ENCODE measurements around the gene MCL1.
"Not testable (repeated sequence)": the region's sequence is repeated elsewhere in the genome, so short reads cannot be mapped to it uniquely, and the experiment has no call there.

The MCL1 gene

GRCh38 chr1:150579110-150579944 is at the start of gene MCL1:
TSS of gene MCL1 (minus strand) at chr1:150579610. CDS start at chr1:150579530, 80 bp downstream.
- DNase-seq: peak; percentile 97

DNA sequence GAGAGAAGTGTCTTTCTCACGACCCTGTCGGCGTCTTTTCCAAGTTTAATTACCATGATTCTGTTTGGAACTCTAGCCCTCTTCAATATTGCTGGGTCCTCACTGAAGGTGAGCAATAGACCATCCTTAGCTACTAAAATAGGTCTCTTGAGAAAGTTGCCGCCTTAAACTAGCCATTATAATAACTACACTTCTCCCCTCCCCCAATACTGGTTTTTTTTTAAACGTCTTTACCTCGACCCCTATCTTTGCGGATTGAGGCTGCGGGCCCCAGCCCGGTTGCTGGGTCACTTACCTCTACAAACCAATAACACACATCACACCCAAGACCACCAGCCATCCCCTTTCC is 49.3 kb upstream of the MCL1 start:
- DNase-seq: no peak

- no peak for DNase-seq
Observed at GRCh38 chr1:150627826-150628410, 48.5 kb upstream of the MCL1 start.

GRCh38 chr1:150626150-150626549 is 46.7 kb upstream of the MCL1 start:
- no peak for DNase-seq

- not testable (repeated sequence) for DNase-seq
Observed at GRCh38 chr1:150624546-150624945, 45.1 kb upstream of the MCL1 start.

DNA sequence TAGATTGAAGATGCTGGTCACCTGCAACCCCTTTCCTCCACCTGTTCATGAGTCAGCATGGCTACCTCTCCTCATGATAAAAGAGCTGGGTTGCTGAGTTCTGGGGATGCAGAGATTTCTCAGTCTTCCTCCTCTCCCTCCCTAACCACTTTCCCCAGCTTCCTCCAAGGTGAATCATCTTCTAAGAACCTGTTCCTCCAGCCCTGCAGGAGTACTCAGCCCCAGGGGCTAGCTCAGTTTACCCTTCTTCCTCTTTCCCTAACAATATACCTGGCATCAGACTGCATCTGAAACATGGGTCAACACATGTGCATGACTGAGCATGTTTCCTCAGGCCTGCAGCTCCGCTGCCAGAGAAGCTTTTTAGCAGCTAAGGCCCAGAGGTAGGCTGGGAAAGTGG is 44.7 kb upstream of the MCL1 start:
- DNase-seq: not testable (repeated sequence)

- DNase-seq: no peak
Observed at GRCh38 chr1:150622303-150622975, 43.0 kb upstream of the MCL1 start.

GRCh38 chr1:150621497-150622302 is 42.3 kb upstream of the MCL1 start:
- DNase-seq: peak; percentile 32

- DNase-seq: no peak
Observed at GRCh38 chr1:150620919-150621318, 41.5 kb upstream of the MCL1 start.

- peak; percentile 49 for DNase-seq
Observed at GRCh38 chr1:150619576-150620509, 40.4 kb upstream of the MCL1 start.

GRCh38 chr1:150615346-150616201 is 36.2 kb upstream of the MCL1 start:
- no peak for DNase-seq

DNA sequence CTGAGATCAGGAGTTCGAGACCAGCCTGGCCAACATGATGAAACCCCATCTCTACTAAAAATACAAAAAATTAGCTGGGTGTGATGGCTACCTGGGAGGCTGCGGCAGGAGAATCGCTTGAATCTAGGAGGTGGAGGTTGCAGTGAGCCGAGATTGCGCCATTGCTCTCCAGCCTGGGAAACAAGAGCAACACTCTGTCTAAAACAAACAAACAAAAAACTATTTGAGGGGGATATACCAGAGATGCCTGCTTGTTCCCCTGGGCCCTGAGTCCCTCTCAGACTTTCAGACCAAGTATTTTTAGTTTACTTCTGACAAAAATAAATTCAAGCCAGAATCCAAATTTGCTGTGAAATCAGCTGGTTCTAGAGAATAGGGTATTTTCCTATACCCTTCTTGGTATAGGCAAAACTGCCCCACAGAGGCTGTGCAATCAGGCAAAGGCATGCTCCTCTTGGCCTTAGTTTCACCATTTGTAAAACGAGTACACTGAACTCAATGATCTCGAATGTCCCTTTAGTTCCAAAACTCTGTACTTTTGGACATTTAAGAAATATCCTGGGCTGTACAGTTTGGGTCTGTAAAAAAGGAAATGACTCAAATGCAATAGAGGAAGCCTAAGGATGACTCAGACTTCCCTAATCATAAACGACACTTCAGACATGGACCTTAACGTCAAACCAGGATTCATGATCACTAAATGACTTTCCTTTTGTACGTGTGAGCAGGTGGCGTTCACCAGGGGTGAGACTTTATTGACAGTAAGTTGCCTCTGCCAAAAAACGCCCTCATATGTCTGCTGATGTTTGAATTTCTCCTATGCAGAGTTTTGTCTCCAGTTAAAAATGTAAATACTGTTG is 33.9 kb upstream of the MCL1 start:
- DNase-seq: peak; percentile 62

DNA sequence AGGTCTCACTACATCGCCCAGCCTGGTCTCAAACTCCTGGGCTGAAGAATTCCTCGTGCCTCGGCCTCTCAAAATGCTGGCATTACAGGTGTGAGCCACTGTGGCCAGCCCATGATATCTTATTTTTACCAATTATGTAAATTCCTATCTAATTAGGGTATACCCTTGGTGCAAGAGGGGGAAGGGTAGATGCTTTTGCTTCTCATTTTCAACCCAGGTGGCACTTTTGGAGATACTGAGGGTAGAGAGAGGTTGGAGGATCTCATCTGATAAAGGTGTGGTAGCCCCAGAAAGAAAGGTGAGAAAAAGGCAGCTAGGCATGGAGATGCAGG is 32.6 kb upstream of the MCL1 start:
- no peak for DNase-seq

DNA sequence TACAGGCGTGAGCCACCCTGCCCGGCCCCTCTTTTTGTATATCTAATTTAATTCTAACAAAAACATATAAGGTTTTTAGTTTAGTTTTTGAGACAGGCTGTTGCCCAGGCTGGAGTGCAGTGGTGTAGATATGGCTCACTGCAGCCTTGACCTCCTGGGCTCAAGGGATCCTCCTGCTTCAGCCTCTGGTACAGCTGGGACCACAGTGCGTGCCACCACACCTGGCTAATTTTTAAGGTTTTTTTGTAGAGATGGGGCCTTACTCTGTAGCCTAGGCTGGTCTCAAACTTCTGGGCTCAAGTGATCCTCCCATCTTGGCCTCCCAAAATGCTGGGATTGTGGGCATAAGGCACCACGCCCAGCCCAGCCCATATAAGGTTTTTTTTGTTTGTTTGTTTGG is 31.2 kb upstream of the MCL1 start:
- no peak for DNase-seq

DNA sequence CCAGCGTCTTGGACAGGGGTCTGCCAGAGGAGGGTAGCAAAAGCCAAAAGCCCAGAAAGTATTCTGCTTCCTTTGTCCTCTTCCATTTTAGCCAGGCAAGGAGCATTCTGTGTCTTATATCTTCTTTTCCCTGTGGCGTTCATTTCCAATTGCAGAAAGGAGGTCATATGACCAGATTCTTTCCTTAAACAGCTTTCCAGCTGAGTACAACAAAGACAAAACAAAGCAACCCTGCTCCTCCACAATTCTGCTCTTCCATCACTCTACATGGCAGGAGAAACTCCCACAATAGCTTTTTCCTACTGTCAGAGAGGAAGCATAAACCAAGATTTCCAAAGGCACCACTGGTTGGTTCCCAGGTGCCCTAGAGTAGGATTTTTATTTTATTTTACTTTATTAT is 30.3 kb upstream of the MCL1 start:
- no peak for DNase-seq

- DNase-seq: no peak
Observed at GRCh38 chr1:150606463-150607142, 27.2 kb upstream of the MCL1 start.

DNA sequence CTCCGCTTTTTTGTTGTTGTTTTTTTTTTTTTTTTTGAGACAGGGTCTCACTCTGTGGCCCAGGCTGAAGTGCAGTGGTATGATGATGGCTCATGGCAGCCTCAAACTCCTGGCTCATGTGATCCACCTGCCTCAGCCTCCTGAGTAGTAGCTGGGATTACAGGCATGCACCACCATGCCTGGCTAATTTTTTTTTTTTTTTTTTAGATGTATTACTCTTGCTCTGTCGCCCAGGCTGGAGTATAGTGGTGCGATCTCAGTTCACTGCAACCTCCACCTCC is 26.0 kb upstream of the MCL1 start:
- not testable (repeated sequence) for DNase-seq

GRCh38 chr1:150604226-150604588 is 24.8 kb upstream of the MCL1 start:
- DNase-seq: no peak

DNA sequence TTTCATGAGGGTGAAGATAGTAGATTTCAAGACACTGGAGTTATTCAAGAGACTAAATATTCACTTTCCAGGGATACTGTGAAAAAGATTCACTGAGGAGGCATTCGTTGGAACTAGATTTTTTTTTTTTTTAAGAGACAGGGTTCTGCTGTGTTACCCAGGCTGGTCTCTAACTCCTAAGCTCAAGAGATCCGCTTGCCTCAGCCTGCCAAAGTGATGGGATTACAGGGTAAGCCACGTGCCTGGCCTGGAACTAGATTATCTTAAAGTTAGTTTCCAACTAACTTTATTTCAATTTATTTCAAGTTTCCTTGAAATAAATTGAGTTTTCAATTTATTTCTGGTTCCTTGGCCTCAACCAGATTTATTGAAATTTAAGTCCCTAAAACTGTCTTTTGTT is 24.3 kb upstream of the MCL1 start:
- DNase-seq: no peak

DNA sequence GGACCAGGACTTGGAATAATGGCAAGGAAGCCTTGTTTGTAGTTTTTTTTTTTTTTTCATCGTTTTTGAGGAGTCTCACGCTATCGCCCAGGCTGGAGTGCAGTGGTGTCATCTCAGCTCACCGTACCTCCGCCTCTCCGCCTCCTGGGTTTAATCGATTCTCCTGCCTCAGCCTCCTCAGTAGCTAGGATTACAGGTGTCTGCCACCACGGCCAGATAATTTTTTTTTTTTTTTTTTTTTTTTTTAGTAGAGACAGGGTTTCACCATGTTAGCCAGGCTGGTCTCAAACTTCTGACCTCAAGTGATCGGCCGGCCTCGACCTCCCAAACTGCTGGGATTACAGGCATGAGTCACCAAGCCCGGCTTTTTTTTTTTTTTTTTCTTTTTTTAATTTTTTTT is 23.0 kb upstream of the MCL1 start:
- not testable (repeated sequence) for DNase-seq

All from amniotic stem cell (primary cell).